Measurements from ENCODE around the gene CDK6.

Gene CDK6

DNA sequence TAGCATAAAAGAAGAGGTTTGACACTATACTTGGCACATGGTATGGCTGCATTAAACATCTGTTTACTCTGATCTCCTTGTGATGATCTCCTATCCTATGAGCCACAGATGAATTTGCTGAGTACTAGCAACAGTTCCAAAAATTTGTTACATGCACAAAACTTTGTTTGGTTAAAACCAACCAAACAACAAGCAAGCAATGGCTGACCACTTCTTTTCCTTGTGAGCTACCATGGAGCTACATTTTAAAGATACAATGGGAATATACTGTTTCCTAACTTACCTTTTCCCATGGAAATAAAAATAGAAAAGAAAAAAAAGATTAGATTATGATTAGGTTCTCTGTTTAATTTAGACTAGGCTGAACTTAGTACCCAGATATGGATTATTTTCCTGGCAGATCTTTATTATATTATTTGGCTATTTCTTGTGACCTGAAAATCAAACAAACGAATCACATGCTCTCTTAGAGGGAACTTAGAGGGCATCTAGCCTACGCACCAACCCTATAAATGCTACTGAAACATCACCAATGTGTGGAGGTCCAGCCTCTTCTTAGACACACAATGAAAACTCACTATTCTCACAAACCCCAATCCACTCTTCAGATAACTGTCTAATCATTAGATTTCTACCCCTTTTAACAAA is 166.0 kb downstream of the CDK6 start:
- DNase-seq, result no peak

DNA sequence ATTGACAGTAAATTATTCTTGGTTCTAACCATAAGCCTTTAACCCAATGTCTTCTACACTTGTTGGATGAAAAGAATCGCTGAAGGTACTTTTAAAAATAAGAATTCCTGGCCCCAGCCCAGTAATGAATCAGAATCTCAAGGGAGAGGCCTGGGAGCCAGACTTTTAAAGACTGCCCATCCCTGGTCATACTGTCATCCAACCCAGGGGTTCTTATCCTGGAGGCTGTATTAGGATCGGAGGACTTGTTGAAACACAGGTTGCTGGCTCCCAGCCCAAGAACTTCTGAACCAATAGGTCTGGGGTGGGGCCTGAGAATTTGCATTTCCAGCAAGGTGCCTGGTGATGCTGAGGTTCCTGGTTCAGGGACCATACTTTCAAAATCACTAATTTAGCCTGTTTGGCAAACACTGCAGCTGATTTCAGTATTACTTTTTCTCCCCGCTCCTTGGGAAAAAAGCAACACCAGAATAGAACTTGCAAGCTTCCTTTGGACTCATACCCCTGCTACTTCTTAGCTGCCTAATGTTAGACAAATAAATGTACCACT is 166.7 kb downstream of the CDK6 start:
- DNase-seq, result no peak

DNA sequence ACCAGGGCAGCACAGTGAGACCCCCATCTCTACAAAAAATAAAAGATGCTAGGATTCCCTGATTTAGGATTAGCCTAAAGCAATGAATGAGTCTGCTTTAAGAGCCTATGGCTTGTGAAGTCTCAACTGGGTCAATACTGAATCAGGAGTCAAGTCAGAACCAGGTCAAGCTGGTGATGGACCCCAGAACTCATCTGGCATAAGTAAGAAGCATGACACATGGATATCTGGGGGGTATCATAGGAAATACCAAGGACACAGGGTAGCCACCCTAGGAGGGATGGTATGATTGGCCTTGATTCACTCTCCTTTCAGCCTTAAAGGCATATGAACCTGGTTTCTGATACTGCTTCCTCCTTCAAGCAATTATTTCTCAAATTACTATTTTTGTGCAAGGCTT is 167.8 kb downstream of the CDK6 start:
- no peak for DNase-seq

DNA sequence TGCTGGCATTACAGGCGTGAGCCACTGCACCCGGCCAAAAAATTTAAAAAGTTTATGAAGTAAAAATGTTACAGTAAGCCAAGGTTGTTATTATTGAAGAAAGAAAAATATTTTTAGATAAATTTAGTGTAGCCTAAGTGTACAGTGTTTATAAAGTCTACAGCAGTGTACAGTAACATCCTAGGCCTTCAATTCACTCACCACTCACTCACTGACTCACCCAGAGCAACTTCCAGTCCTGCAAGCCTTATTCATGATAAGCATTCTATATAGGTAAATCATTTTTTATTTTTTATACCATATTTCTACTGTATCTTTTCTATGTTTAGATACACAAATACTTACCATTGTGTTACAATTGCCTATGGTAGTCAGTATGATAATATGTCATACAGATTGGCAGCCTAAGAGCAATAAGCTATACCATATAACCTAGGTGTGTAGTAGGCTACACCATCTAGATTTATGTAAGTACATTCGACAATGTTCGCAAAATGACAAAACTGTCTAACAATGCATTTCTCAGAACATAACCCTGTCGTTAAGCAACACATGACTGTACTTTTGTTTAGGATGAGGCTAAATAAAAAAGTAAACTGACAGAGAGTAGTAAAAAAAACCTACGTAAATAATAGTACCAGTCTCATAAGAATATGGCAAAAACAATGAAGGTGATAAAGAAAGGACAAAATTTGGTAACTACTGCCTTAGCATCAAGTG is 168.4 kb downstream of the CDK6 start:
- no peak for DNase-seq

DNA sequence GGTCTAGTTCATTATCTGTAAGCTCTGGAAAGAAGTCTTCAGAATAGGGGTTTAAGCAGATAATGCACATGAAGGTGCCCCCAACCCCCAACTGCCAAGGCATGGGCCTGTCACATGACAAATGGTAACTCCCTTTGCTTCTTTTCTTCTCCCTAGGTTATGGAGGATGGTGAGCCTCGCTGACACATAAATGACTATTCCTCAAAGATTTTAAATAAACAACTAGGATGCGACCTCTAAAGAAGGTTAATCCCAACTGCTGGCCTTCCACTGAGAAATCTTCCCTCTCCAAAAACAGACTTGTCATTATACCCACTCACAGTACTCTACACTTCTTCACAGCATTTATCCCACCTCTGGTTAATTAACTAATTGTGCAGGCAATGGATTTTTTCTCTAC is 170.4 kb downstream of the CDK6 start:
- no peak for DNase-seq

DNA sequence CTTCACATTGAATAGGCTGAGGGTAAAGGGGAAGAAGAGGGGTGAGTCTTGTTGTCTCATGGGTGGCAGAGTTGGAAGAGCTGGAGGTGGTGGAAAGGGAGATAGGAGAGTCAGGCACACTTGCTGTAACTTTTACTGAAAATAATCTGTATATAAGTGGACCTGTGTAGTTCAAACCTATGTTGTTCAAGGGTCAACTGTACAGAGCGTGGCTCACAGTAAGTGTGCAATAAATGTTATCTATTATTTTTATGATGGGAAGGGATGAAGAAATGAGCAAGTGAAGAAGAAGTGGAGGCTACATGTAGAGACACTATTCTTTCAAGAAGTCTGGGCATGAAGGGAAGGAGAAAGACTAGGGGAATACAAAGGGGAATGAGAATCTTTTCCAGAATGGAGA is 174.7 kb downstream of the CDK6 start:
- no peak for DNase-seq

DNA sequence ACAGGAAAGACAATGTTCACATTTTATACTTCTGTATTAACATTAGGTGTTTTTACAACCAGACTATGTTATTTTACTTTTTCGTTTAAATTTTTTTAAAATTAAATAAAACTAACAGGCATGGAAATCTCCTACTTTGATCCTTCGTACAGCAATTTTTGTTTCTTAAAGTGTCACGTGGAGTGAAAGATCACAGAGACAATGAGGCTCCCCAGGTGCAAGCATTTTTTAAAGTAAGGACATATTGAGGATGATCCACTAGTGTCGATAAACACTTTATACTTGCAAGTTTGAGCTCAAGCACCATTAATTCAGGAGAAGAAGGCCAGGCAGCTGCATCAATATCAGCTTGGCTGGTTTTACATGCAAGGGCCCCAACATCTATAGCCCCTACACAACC is 177.7 kb downstream of the CDK6 start:
- DNase-seq, result no peak

DNA sequence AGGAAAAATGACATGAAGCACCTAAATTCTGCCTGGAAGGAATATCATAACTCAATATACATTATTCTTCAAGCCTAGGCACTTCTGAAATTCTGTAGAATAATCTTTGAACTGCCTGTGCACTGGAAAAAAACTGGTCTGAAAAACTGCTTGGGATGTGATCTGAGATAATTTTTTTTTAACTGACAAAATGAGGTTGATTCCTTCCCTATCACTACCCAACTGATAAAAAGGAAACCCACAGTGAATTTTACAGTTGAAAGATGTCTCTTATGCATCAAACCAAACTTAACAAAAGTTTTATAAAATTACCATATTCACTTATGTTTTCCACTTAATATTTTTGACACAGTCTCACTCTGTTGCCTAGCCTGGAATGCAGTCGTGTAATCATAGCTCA is 179.0 kb downstream of the CDK6 start:
- no peak for DNase-seq

DNA sequence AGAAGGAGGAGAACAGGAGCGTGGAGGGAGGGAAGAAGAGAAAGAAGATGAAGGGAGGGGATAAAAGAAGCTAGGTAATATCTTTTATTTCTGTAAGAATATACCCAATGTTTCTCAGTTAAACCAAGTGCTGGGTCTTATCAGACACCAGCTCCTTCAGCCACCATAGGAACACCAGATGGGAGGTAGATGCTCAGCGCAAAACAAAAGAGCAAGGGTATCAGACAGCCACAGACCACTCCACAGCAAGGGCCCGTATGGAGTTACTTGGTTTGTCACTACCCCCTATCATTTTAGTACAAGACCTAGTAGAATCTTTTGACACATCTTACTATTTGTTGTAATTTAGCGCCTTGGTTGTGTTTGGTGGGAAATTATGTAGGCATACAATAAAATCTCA is 180.3 kb downstream of the CDK6 start:
- no peak for DNase-seq

DNA sequence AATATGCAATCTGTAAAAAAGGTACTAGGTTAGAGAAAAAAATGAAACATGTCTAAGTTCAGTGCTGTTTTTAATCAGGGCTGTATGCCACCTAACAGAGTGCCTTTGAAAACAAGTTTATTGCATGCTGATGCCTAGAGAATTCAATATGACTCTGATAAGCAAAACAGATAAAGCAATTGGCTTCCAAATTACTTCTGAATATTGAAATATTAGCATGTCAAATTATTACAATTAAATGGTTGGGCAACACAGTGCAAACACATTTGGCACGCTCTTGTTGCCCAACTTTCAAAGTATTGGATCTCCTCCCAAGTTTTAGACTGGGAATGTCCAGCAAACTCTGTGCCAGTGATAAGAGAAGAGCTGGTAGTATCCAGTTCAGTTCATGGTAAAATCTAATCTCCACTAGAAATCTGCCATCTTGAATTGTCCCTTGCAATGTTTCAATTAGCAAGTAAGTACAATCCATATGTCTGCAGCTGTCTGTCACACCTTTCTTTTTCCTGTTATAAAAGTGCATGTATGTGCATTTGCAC is 181.0 kb downstream of the CDK6 start:
- no peak for DNase-seq

DNA sequence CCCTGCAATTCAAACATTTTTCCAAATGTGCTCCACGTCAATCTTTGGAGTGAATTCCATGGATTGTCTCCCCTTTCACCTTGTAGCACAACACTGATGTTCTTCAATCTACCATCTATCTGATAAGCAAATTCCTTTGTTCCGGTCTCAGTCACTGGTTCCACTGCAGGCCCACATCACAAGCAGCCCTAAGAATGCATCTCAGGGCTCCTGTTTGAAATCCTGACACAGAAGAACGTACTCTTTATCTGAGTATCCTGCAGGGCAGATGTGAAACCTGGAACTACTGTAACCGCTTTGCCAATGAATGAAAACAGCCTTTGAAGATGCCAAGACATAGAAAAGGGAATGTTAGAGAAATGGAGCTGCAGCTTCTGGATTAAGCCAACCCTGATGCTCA is 183.2 kb downstream of the CDK6 start:
- DNase-seq, result no peak

DNA sequence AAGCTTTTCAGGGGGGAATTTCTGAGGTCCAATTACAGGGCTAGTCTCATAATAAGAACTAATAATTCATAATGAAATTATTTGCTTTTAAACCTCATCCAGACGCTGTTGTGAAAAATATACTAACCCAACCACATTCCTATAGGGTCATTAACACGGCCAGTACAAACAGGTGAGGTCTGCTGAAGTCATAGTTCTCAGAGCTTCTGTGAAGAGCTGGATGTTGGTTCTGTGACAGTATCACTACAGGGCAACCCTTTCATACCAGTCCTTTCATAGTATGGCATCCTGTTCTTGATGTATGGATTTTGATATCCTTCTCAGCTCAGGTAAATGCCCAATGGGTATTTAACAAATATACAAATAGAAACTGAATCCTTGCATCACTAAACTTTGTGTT is 183.8 kb downstream of the CDK6 start:
- no peak for DNase-seq

DNA sequence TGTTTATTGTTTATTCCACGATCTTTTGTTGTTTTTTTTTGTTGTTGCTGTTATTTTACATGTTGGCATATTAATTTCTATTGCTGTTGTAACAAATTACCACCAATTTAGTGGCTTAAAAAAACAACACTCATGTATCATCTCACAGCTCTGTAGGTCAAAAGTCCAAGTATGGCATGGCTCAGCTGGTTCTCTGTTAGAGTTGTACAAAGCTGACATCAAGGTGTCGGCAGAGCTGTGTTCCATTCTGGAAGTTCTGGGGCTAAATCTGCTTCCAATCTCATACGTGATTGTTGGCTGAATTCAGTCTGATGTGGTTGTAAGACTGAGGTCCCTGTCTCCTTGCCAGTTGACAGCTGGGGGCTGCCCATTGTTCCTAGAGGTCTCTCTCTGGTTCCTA is 186.0 kb downstream of the CDK6 start:
- DNase-seq, result no peak

DNA sequence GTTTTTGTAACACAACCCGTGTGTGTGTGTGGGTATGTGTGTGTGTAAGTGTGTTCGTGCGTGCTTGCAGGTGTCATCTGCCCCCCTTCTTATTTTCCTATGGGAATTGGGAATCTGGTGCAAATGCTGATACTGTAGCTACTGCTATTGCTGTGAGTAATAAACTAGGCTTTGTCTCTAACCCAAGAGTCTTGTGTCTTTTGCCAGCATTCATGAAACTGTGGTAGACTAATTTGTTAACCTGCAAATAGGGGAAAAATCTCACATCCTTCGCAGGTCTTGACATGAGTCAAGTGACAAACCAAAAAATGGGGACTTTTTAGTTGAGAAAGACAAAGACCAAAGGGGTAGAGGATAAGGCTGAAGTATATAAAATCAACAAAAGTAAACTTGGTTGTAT is 188.3 kb downstream of the CDK6 start:
- DNase-seq, result no peak

DNA sequence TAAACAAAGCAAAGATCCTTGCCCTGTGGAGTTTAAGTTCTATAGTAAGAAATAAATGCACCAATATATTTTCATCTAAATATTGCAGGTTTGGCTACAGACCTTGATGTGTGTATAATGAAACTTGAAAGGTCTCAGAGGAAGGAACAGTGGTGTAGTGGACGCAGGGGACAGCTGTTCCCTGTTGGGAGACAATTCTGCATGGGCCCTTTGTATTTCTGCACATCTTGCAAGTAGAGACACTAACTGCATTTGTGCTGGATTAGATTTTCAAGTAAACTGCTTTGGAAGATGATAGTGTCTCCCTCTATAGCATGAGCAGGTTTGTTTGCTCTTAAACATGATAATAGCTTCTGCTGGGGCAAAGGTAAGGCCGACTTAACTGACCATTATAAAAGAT is 188.7 kb downstream of the CDK6 start:
- DNase-seq, result no peak

DNA sequence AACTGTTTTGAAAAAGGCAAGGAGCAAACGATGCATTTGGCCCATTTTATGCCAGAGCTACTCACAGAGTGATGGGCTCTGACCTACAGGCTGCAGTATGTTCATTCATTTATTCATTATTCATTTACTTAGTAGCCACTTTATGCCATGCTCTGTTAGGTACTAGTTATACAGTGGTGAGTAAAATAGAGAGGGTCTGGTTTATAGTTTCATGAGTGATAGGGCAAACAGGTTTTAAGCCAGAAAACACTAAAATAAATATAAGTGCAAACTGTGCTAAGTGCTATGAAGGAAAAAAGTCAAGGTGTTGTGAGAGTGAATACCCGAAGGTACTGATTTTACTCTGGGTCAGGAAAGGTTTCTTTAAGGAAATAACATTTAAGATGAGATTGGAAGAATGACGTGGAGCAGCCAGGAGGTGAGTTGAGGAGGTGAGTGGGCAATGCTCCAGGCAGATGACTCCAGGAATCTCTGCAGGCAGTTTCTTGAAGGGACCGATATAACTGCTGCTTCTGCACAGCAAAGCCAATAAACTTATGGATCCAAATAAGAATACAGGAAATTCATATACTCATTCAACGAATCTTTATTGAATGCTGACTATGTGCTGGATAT is 189.3 kb downstream of the CDK6 start:
- DNase-seq, result no peak

DNA sequence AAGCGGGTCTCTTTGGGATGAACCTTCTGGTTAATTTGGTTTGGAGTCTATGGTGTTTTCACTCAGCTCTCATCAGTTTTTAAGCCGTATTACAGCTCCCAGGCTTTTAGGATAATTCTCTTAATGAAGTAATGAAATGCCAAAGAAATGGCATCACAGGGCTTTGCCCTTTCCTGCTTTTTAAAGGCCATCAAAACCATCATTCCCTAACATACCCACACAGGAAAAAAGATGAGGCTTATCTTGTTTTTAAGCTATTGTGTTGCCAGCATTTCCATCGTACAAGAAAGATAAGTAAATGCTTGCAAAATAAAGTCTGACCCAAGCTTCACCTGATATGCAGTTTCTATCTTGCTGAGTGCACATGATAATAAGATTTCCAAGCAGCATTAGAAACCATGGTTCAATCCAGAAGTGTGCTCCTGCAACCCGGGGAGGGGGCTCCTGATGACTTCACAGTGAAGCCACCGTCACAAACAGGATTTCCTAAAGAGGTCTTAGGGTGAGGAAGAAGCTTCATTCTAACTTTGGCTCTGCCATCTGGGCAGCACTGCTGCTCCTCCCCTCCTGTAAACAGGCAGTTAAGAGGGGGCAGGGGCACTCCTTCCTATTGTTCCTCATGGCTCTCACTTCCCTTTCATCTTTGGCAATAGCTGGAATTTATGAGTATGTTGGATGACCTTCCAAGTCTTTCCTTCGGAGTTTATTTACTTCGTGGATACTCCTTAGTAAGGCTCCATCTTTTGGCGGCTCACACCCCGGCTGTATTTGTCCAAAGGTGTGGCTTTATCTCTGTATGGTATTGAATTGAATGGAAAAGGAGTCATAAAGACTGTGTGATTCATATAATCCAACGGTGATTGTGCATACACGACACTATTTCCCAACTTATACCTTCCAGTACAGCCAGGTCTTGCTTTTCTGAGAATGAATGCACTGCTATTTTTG is 191.0 kb downstream of the CDK6 start:
- no peak for DNase-seq

DNA sequence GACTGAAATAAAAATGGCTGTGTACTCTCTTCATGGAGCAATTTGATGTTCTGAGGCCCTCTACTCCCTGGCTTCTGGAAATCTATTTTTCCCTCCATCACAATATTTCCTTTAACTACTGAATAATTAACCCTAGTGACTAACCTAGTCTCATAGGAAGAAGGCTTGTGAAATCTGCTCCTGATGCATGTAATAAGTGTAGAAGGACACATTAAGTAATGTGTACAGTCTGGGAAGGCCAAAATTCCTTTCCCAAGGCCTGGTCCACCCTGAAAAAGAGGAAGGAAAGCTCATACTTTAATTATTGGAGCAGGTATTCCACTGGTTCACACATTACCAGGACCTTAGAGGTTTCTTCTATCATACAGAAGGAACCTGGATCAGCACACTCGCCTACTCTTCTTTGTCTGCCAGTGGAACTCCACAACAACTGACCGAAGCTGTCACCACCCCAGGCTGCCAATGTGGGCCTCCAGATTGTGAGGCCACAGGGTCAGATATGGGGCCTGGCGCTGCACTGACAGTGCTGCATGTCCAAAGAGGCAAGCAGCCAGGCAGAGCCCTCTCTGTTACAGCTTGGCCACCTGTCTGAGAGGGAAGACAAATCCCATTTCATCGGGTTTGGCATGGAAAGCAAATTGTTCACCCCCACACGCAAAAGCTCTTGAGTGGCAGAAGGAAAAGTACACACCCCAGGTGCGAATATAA is 191.8 kb downstream of the CDK6 start:
- DNase-seq, result no peak

DNA sequence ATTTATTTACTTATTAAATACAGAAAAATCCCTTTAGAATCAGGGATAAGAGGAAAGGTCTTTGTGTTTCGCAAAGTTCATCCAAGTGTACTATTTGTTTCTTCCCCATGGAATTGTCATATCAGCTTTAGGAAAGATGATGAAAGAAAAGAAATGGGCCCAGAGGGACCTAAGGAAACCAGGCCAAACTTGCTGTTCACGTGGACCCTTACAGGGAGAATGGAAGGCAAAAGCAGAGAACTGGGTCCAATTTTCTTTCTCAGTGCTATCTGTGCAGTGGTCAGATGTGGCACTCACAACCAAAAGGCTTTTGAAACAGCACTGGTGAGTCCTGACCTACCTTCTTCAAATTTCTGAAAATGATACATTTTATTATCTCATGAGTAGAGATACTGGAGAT is 192.6 kb downstream of the CDK6 start:
- no peak for DNase-seq

DNA sequence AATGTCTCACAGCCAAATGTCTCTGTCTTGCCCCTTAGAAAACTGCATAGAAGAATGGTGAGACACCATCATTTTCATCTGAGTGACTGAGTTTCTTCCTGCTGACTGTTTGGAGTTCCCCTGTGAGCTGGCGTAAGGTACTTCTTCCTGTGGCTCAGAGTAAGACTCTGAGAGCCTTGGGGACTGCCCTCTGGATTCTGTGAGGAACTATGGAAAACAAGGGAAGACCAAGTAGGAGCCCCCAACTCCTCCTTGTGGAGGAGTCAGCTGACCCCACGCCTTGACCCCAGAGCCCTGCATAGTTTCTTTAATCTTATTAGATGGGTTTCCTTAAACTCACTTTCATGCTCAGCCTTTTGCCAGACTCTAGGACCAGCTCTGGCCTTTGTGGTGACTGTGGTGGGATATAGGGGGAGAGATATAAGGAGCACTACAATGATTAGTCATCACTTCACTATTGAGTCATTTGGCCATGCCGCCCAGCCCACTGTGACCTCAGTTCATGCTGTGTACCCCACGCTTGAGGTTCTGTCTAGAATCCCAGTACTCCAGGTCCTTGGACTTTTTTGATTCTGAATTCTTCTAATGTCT is 194.4 kb downstream of the CDK6 start:
- no peak for DNase-seq

DNA sequence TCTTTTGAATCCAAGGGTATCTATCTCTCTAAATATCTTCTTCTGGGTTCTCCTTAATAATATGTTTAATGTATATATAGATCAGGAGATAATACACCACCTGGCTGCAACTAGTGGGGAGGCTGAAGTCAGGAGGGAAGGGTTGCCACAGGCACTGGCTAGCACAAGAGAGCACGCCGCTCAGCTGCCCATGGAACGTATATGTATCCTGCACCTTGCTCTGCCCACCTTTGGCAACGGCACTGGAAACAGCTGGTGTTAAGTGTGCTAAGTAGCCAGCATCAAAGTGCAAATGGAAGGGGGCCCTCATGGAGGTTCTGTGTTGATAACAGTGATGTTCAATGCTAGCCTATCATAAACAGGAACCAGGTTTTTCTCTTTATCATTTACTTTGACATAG is 196.4 kb downstream of the CDK6 start:
- DNase-seq, result no peak

All from 8988T (cell line).